ENCODE data around the gene NF1. TPM values are rescaled to one million over a fixed set of nuclear protein-coding genes. Genes with fewer than 3 reads are reported as not detected.

Gene NF1
- total RNA-seq, 4 donors from 2014 or later, result 34.8 to 106 (median 59.2) TPM

DNA sequence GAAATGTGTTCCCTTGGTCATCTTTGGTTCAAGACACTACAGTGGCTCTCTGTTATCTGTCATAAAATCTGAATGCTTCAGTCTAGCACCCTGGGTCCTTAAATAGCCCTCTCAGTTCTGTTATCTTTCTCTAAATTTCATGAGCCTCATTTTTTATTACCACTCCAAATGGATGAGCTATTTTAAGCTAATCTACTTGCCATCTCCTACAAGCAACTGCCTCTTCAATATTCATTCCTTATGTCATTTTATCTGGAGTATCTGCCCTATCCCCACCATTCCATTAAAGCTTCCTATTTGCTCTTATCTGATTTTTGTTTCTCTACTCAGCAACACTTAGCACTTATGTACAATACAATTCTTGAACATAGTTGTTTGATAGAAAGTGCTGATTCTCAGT is 254.7 kb downstream of the NF1 start:
- intact Hi-C loops (cut with DNase I; ENCODE audit: low total_unique reads) (no loop called here), in situ Hi-C loops (cut with MboI; ENCODE audit: low pct_ligation_motif_present in 1 of 4, low pct_unique_long_range_greater_than_20kb in 1 of 4, low sequenced_read_pairs in 3 of 4) (no loop called here)
- TF ChIP-seq EP300 (IDR thresholded peaks at IDR 0.05; ENCODE audit: low read depth), result no peak
- no peak for TF ChIP-seq POLR2A (IDR thresholded peaks at IDR 0.05)
- TF ChIP-seq, protein P1, sequence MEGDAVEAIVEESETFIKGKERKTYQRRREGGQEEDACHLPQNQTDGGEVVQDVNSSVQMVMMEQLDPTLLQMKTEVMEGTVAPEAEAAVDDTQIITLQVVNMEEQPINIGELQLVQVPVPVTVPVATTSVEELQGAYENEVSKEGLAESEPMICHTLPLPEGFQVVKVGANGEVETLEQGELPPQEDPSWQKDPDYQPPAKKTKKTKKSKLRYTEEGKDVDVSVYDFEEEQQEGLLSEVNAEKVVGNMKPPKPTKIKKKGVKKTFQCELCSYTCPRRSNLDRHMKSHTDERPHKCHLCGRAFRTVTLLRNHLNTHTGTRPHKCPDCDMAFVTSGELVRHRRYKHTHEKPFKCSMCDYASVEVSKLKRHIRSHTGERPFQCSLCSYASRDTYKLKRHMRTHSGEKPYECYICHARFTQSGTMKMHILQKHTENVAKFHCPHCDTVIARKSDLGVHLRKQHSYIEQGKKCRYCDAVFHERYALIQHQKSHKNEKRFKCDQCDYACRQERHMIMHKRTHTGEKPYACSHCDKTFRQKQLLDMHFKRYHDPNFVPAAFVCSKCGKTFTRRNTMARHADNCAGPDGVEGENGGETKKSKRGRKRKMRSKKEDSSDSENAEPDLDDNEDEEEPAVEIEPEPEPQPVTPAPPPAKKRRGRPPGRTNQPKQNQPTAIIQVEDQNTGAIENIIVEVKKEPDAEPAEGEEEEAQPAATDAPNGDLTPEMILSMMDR (IDR thresholded peaks at IDR 0.05), result no peak
- TF ChIP-seq POLR2AphosphoS5 (IDR thresholded peaks at IDR 0.05), result no peak
- H3K9me3 ChIP-seq, result no peaks in the 10 kb centered on the region
- H3K27me3 ChIP-seq, result no peaks in the 10 kb centered on the region
- no peak overlapping the region for H3K27ac ChIP-seq
- H3K4me1 ChIP-seq, result no peaks in the 10 kb centered on the region
- DNase-seq, result no peak
- peaks cover 0 to 29% (median 14%) of the 10 kb centered on the region in 4 donors for H3K36me3 ChIP-seq
- no peak overlapping the region for H3K4me3 ChIP-seq

DNA sequence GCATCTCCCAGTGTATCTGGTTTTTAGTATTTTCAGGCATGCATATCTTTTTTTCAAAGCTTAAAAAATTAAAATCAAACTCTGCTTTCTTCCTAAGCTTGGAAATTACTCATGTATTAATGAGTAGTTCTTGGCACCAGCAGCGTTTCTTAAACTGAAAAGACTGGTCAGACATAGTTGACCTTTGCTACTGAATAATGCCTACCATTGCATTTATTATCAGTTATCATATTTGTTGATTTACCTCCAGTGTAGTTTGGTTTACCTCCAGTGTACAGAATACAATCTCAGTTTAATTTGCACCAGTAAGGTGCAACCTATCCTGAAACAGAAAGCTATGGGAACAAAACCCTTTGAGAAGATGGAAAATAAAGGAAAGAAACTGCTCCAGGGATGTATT is 261.2 kb downstream of the NF1 start:
- intact Hi-C loops (cut with DNase I; ENCODE audit: low total_unique reads) (no loop called here), in situ Hi-C loops (cut with MboI; ENCODE audit: low pct_ligation_motif_present in 1 of 4, low pct_unique_long_range_greater_than_20kb in 1 of 4, low sequenced_read_pairs in 3 of 4) (no loop called here)
- no peak overlapping the region for H3K4me3 ChIP-seq
- H3K27me3 ChIP-seq, result no peaks in the 10 kb centered on the region
- no peaks in the 10 kb centered on the region for H3K4me1 ChIP-seq
- WGBS, 2 donors (ENCODE audit: low coverage in 1 of 2), result 58 to 60% methylated on average over 1 of the region's 1 CpG
- TF ChIP-seq POLR2AphosphoS5 (IDR thresholded peaks at IDR 0.05), result no peak
- TF ChIP-seq POLR2A (IDR thresholded peaks at IDR 0.05), result no peak
- no peak for TF ChIP-seq EP300 (IDR thresholded peaks at IDR 0.05; ENCODE audit: low read depth)
- TF ChIP-seq, protein P1 (IDR thresholded peaks at IDR 0.05), result no peak
- no peak for DNase-seq
- no peaks in the 10 kb centered on the region for H3K9me3 ChIP-seq
- H3K36me3 ChIP-seq, result peaks cover 0 to 34% (median 11%) of the 10 kb centered on the region in 4 donors
- H3K27ac ChIP-seq, result no peak overlapping the region

DNA sequence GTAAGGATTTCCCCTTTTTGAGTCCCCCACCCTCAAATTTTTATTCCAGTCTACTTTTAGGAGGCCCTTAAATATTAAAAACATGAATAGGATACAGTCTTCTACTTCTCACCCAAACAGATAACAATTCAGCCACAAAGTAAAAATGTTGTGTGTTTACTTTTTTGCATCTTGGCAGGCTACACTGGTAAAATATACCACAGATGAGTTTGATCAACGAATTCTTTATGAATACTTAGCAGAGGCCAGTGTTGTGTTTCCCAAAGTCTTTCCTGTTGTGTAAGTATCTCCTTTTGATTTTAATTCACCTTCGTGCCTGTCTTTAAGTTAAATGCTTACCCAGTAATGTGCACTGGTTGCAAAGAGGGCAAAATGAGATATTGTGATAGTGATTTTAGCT is 262.3 kb downstream of the NF1 start:
- no peaks in the 10 kb centered on the region for H3K4me1 ChIP-seq
- WGBS, 2 donors (ENCODE audit: low coverage in 1 of 2), result 77 to 80% methylated on average over 1 to 2 of the region's 2 CpGs
- no peaks in the 10 kb centered on the region for H3K9me3 ChIP-seq
- peaks cover 0 to 29% (median 10%) of the 10 kb centered on the region in 4 donors for H3K36me3 ChIP-seq
- in situ Hi-C loops (cut with MboI; ENCODE audit: low pct_ligation_motif_present in 1 of 4, low pct_unique_long_range_greater_than_20kb in 1 of 4, low sequenced_read_pairs in 3 of 4) (no loop called here), intact Hi-C loops (cut with DNase I; ENCODE audit: low total_unique reads) (no loop called here)
- no peak for DNase-seq
- H3K27ac ChIP-seq, result no peak overlapping the region
- H3K27me3 ChIP-seq, result no peaks in the 10 kb centered on the region
- TF ChIP-seq, protein P1 (IDR thresholded peaks at IDR 0.05), result no peak
- TF ChIP-seq EP300 (IDR thresholded peaks at IDR 0.05; ENCODE audit: low read depth) (no peak), POLR2A (IDR thresholded peaks at IDR 0.05) (no peak), POLR2AphosphoS5 (IDR thresholded peaks at IDR 0.05) (no peak)
- H3K4me3 ChIP-seq, result no peak overlapping the region

DNA sequence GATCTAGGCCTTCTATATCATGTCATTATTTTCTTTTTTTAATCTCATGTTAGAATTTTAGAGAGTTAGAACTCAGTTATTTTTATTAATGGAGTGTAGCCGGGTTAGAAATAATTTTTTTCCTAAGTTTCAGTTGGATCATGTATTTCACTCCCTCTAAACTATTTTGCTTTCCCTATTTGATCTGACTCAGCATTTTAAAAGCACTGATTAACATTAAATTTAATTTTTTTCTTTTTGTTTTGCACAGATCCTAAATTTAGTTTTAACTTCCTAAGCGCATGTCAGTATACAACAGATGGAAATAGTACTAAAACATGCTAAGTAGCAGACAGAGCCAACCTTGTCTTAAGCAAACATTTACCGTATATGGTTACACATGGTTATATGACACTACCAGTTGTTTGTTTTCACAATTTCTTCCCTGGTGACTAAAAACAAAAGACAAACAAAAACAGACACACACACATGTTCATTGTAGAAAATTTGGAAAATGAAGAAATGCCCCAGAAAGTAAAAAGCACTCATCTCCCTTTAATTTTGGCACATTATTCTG is 263.1 kb downstream of the NF1 start:
- H3K27ac ChIP-seq, result no peak overlapping the region
- no peaks in the 10 kb centered on the region for H3K9me3 ChIP-seq
- peaks cover 0 to 29% (median 6%) of the 10 kb centered on the region in 4 donors for H3K36me3 ChIP-seq
- in situ Hi-C loops (cut with MboI; ENCODE audit: low pct_ligation_motif_present in 1 of 4, low pct_unique_long_range_greater_than_20kb in 1 of 4, low sequenced_read_pairs in 3 of 4) (no loop called here), intact Hi-C loops (cut with DNase I; ENCODE audit: low total_unique reads) (no loop called here)
- TF ChIP-seq POLR2A (IDR thresholded peaks at IDR 0.05), result no peak
- no peak for TF ChIP-seq POLR2AphosphoS5 (IDR thresholded peaks at IDR 0.05)
- no peak for TF ChIP-seq EP300 (IDR thresholded peaks at IDR 0.05; ENCODE audit: low read depth)
- TF ChIP-seq, protein P1 (IDR thresholded peaks at IDR 0.05), result no peak
- no peaks in the 10 kb centered on the region for H3K4me1 ChIP-seq
- DNase-seq, result no peak
- WGBS, 2 donors (ENCODE audit: low coverage in 1 of 2), result 67 to 68% methylated on average over 3 of the region's 3 CpGs
- H3K27me3 ChIP-seq, result no peaks in the 10 kb centered on the region
- no peak overlapping the region for H3K4me3 ChIP-seq
